ENCODE measurements around the gene RAPGEF6.

- no peak for TF ChIP-seq CTCF (IDR thresholded peaks at IDR 0.05 in 4 of 5, conservative IDR thresholded peaks at IDR 0.05 in 1 of 5)
- TF ChIP-seq POLR2A (IDR thresholded peaks at IDR 0.05), result no peak
Measured at GRCh38 chr5:131419877-131420276, 215.2 kb downstream of the RAPGEF6 start.
